Stimulated activated CD4-positive, alpha-beta T cell treated with anti-CD3 and anti-CD28 coated beads, Interleukin-2, amount 100 ng/mL, for 48 hours (primary cell): ENCODE data around the gene FAM3C.

Experiments used
- DNase-seq, 2 donors: peaks; one replicate each; pipeline ENCODE4 v3.0.0-alpha.2; 2020

The FAM3C gene

GRCh38 chr7:121376979-121377378 lies 19.1 kb downstream of the FAM3C start:
- no peak for DNase-seq

GRCh38 chr7:121373177-121373576 lies 22.9 kb downstream of the FAM3C start:
- no peak for DNase-seq

GRCh38 chr7:121372376-121373010 lies 23.6 kb downstream of the FAM3C start:
- no peak for DNase-seq

GRCh38 chr7:121371883-121372282 lies 24.2 kb downstream of the FAM3C start:
- no peak for DNase-seq

- DNase-seq = no peak
These were observed 24.7 kb downstream of the FAM3C start for GRCh38 chr7:121371367-121371766.

GRCh38 chr7:121369462-121369861 lies 26.6 kb downstream of the FAM3C start:
- no peak for DNase-seq

- peak; percentile 11 to 15 for DNase-seq
These were observed 29.2 kb downstream of the FAM3C start for GRCh38 chr7:121366852-121367431.

- no peak for DNase-seq
These were observed 35.5 kb downstream of the FAM3C start for GRCh38 chr7:121360564-121360963.

GRCh38 chr7:121355574-121355973 lies 40.5 kb downstream of the FAM3C start:
- DNase-seq = no peak

- no peak for DNase-seq
These were observed 43.8 kb downstream of the FAM3C start for GRCh38 chr7:121352323-121352722.

- no peak for DNase-seq
These were observed 44.4 kb downstream of the FAM3C start for GRCh38 chr7:121351682-121352081.

- DNase-seq = no peak
These were observed 51.6 kb downstream of the FAM3C start for GRCh38 chr7:121344497-121344896.

- DNase-seq = no peak
These were observed 52.0 kb downstream of the FAM3C start for GRCh38 chr7:121344093-121344492.

- DNase-seq = no peak
These were observed 52.8 kb downstream of the FAM3C start for GRCh38 chr7:121343302-121343701.

- no peak for DNase-seq
These were observed 53.5 kb downstream of the FAM3C start for GRCh38 chr7:121342631-121343030.

GRCh38 chr7:121341933-121342332 lies 54.2 kb downstream of the FAM3C start:
- DNase-seq = no peak

- DNase-seq = no peak
These were observed 57.0 kb downstream of the FAM3C start for GRCh38 chr7:121339082-121339481.

GRCh38 chr7:121337398-121337797 lies 58.7 kb downstream of the FAM3C start:
- no peak for DNase-seq

- no peak for DNase-seq
These were observed 59.5 kb downstream of the FAM3C start for GRCh38 chr7:121336579-121336978.

- no peak for DNase-seq
These were observed 61.0 kb downstream of the FAM3C start for GRCh38 chr7:121334875-121335648.

- no peak for DNase-seq
These were observed 61.7 kb downstream of the FAM3C start for GRCh38 chr7:121334376-121334775.

GRCh38 chr7:121331574-121331973 lies 64.5 kb downstream of the FAM3C start:
- DNase-seq = no peak

GRCh38 chr7:121331048-121331447 lies 65.1 kb downstream of the FAM3C start:
- DNase-seq = no peak
